ENCODE measurements around the gene CEP112.

The CEP112 gene

DNA sequence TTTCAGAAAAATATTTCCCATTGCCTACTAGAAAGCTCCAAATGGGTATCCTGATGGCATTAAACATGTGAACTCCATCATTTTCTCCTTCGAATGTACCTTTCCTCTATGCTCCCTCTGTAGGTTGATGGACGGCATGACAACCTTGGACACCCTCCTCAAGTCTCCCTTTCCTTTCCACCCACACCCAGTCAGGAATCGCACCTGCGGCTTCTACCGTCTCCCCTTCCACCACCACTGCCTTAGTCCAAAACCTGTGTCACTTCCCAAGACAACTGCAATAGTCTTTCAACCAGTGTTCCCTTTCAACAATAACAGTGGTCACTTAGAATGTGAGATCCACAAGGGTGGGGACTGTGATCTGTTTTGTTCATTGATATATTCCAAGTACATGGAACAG, 397.4 kb downstream of the CEP112 start:
- ATAC-seq = peak; percentile 75

DNA sequence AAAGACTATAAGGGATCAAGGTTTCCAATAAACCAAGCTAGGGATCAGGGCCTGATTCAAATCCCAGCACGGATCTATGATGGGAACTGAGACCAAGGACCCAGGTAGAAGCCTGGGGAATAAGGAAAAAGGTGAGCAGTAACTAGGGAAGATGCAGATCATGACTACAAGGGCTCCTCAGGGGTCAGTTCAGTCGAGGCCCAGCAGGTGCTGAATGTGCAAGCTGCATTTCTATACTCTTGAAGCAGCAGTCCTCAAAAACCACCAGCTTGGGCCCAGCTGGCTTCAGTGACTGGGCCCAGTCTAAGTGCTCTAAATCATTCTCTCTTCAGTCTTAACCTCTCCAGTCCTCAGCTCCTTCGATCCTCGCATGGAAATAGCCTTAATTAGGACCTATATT, 401.7 kb downstream of the CEP112 start:
- TF ChIP-seq, protein P1, sequence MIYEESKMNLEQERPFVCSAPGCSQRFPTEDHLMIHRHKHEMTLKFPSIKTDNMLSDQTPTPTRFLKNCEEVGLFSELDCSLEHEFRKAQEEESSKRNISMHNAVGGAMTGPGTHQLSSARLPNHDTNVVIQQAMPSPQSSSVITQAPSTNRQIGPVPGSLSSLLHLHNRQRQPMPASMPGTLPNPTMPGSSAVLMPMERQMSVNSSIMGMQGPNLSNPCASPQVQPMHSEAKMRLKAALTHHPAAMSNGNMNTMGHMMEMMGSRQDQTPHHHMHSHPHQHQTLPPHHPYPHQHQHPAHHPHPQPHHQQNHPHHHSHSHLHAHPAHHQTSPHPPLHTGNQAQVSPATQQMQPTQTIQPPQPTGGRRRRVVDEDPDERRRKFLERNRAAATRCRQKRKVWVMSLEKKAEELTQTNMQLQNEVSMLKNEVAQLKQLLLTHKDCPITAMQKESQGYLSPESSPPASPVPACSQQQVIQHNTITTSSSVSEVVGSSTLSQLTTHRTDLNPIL (CRISPR knock-in tag; IDR thresholded peaks at IDR 0.05; ENCODE audit: low read depth) = no peak
- TF ChIP-seq, protein P2, sequence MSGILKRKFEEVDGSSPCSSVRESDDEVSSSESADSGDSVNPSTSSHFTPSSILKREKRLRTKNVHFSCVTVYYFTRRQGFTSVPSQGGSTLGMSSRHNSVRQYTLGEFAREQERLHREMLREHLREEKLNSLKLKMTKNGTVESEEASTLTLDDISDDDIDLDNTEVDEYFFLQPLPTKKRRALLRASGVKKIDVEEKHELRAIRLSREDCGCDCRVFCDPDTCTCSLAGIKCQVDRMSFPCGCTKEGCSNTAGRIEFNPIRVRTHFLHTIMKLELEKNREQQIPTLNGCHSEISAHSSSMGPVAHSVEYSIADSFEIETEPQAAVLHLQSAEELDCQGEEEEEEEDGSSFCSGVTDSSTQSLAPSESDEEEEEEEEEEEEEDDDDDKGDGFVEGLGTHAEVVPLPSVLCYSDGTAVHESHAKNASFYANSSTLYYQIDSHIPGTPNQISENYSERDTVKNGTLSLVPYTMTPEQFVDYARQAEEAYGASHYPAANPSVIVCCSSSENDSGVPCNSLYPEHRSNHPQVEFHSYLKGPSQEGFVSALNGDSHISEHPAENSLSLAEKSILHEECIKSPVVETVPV (CRISPR knock-in tag; IDR thresholded peaks at IDR 0.05) = no peak
- TF ChIP-seq ARNTL (CRISPR knock-in tag; IDR thresholded peaks at IDR 0.05; ENCODE audit: borderline replicate concordance, low read depth) (no peak), ESRRG (CRISPR knock-in tag; IDR thresholded peaks at IDR 0.05) (no peak), ZNF565 (CRISPR knock-in tag; conservative IDR thresholded peaks at IDR 0.05; ENCODE audit: low read depth) (no peak), TCF4 (CRISPR knock-in tag; IDR thresholded peaks at IDR 0.05; ENCODE audit: borderline replicate concordance) (no peak), GLIS3 (CRISPR knock-in tag; IDR thresholded peaks at IDR 0.05) (no peak)

More for the DNA sequence above, 397.4 kb downstream of the CEP112 start:
- no peak for TF ChIP-seq PPARA (CRISPR knock-in tag; IDR thresholded peaks at IDR 0.05; ENCODE audit: borderline replicate concordance)
- TF ChIP-seq RARB (CRISPR knock-in tag; IDR thresholded peaks at IDR 0.05) = no peak

DNA sequence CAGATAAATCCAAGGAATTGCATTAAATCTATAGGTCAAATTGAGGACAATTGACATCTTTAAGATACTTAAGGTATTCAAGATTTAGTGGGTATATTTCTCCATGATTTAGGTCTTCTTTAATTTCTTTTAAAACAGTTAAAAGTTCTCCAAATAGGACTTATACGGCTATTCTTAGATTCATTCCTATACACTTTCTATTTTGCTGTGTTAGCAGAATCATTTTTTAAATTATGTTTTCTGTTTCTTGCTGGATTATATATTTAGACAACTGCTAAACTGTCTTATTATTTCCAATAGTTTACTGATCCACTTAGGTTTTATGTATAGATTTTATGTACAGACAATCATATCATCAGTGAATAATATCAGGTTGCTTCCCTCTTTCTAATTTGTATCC, 404.4 kb downstream of the CEP112 start:
- ATAC-seq = no peak
- no peak for TF ChIP-seq ISL1 (CRISPR knock-in tag; IDR thresholded peaks at IDR 0.05)
- no peak for TF ChIP-seq OSR1 (CRISPR knock-in tag; IDR thresholded peaks at IDR 0.05)
- TF ChIP-seq PPARA (CRISPR knock-in tag; IDR thresholded peaks at IDR 0.05; ENCODE audit: borderline replicate concordance) = no peak
- TF ChIP-seq, protein P1 (CRISPR knock-in tag; IDR thresholded peaks at IDR 0.05; ENCODE audit: low read depth) = no peak
- TF ChIP-seq, protein P3, sequence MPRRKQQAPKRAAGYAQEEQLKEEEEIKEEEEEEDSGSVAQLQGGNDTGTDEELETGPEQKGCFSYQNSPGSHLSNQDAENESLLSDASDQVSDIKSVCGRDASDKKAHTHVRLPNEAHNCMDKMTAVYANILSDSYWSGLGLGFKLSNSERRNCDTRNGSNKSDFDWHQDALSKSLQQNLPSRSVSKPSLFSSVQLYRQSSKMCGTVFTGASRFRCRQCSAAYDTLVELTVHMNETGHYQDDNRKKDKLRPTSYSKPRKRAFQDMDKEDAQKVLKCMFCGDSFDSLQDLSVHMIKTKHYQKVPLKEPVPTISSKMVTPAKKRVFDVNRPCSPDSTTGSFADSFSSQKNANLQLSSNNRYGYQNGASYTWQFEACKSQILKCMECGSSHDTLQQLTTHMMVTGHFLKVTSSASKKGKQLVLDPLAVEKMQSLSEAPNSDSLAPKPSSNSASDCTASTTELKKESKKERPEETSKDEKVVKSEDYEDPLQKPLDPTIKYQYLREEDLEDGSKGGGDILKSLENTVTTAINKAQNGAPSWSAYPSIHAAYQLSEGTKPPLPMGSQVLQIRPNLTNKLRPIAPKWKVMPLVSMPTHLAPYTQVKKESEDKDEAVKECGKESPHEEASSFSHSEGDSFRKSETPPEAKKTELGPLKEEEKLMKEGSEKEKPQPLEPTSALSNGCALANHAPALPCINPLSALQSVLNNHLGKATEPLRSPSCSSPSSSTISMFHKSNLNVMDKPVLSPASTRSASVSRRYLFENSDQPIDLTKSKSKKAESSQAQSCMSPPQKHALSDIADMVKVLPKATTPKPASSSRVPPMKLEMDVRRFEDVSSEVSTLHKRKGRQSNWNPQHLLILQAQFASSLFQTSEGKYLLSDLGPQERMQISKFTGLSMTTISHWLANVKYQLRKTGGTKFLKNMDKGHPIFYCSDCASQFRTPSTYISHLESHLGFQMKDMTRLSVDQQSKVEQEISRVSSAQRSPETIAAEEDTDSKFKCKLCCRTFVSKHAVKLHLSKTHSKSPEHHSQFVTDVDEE (CRISPR knock-in tag; IDR thresholded peaks at IDR 0.05) = no peak
- TF ChIP-seq SNAI2 (CRISPR knock-in tag; IDR thresholded peaks at IDR 0.05) = no peak
- TF ChIP-seq ESRRG (CRISPR knock-in tag; IDR thresholded peaks at IDR 0.05) = no peak
- no peak for TF ChIP-seq CSDC2 (CRISPR knock-in tag; IDR thresholded peaks at IDR 0.05)
- no peak for TF ChIP-seq TCF4 (CRISPR knock-in tag; IDR thresholded peaks at IDR 0.05; ENCODE audit: borderline replicate concordance)
- TF ChIP-seq ZFP30 (CRISPR knock-in tag; IDR thresholded peaks at IDR 0.05) = no peak
- TF ChIP-seq TOX (CRISPR knock-in tag; IDR thresholded peaks at IDR 0.05; ENCODE audit: borderline replicate concordance) = no peak
- TF ChIP-seq GLIS3 (CRISPR knock-in tag; IDR thresholded peaks at IDR 0.05) = no peak
- TF ChIP-seq, protein P2 (CRISPR knock-in tag; IDR thresholded peaks at IDR 0.05) = no peak
- no peak for TF ChIP-seq BACH2 (CRISPR knock-in tag; IDR thresholded peaks at IDR 0.05; ENCODE audit: borderline replicate concordance)
- TF ChIP-seq ZC3H10 (CRISPR knock-in tag; IDR thresholded peaks at IDR 0.05) = no peak
- TF ChIP-seq ZNF8 (CRISPR knock-in tag; IDR thresholded peaks at IDR 0.05) = no peak
- TF ChIP-seq ZFP3 (CRISPR knock-in tag; IDR thresholded peaks at IDR 0.05) = no peak
- TF ChIP-seq, protein P4, sequence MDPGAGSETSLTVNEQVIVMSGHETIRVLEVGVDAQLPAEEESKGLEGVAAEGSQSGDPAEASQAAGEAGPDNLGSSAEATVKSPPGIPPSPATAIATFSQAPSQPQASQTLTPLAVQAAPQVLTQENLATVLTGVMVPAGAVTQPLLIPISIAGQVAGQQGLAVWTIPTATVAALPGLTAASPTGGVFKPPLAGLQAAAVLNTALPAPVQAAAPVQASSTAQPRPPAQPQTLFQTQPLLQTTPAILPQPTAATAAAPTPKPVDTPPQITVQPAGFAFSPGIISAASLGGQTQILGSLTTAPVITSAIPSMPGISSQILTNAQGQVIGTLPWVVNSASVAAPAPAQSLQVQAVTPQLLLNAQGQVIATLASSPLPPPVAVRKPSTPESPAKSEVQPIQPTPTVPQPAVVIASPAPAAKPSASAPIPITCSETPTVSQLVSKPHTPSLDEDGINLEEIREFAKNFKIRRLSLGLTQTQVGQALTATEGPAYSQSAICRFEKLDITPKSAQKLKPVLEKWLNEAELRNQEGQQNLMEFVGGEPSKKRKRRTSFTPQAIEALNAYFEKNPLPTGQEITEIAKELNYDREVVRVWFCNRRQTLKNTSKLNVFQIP (CRISPR knock-in tag; IDR thresholded peaks at IDR 0.05; ENCODE audit: borderline replicate concordance, low read depth) = no peak
- TF ChIP-seq RARB (CRISPR knock-in tag; IDR thresholded peaks at IDR 0.05) = no peak
- no peak for TF ChIP-seq ZNF70 (CRISPR knock-in tag; IDR thresholded peaks at IDR 0.05)

More for the DNA sequence above, 401.7 kb downstream of the CEP112 start:
- no peak for ATAC-seq
